ENCODE results near the gene NIP7.
"Not testable (repeated sequence)": the region's sequence is repeated elsewhere in the genome, so short reads cannot be mapped to it uniquely, and the experiment has no call there.

NIP7 gene

GRCh38 chr16:69349536-69349935 lies 10.0 kb downstream of the NIP7 start:
- DNase-seq (ENCODE audit: low read depth), result no peak
- no peak overlapping the region for H3K9ac ChIP-seq (ENCODE audit: low read length)
- no peaks in the 10 kb centered on the region for H3K9me3 ChIP-seq (ENCODE audit: control insufficient read depth, low read length)

GRCh38 chr16:69350536-69351133 lies 11.1 kb downstream of the NIP7 start:
- no peaks in the 10 kb centered on the region for H3K27me3 ChIP-seq (replicated peaks; ENCODE audit: control insufficient read depth, insufficient read depth, low read length)
- no peaks in the 10 kb centered on the region for H3K9me3 ChIP-seq (ENCODE audit: control insufficient read depth, low read length)
- no peak for DNase-seq (ENCODE audit: low read depth)
- no peak overlapping the region for H3K4me3 ChIP-seq (ENCODE audit: low read length)
- H3K36me3 ChIP-seq (ENCODE audit: control insufficient read depth, insufficient read depth, low read length, severe bottlenecking), result peaks cover 27% of the 10 kb centered on the region
- no peak overlapping the region for H3K9ac ChIP-seq (ENCODE audit: low read length)
- no peaks in the 10 kb centered on the region for H3K4me1 ChIP-seq (ENCODE audit: control insufficient read depth, insufficient read depth, low read length)

More at GRCh38 chr16:69349536-69349935, 10.0 kb downstream of the NIP7 start:
- Histone ChIP-seq H3K4me3 (ENCODE audit: low read length) (no peak overlapping the region), H3K36me3 (ENCODE audit: control insufficient read depth, insufficient read depth, low read length, severe bottlenecking) (peaks cover 22% of the 10 kb centered on the region), H3K4me1 (ENCODE audit: control insufficient read depth, insufficient read depth, low read length) (no peaks in the 10 kb centered on the region), H3K27me3 (replicated peaks; ENCODE audit: control insufficient read depth, insufficient read depth, low read length) (no peaks in the 10 kb centered on the region)

- H3K4me1 ChIP-seq (ENCODE audit: control insufficient read depth, insufficient read depth, low read length), result no peaks in the 10 kb centered on the region
- no peak within 1 kb of the TSS for H3K4me3 ChIP-seq (ENCODE audit: low read length)
- DNase-seq (ENCODE audit: low read depth), result no peak
- no peak within 1 kb of the TSS for H3K9ac ChIP-seq (ENCODE audit: low read length)
- no peaks in the 10 kb centered on the region for H3K9me3 ChIP-seq (ENCODE audit: control insufficient read depth, low read length)
- peaks cover 31% of the 10 kb centered on the region for H3K36me3 ChIP-seq (ENCODE audit: control insufficient read depth, insufficient read depth, low read length, severe bottlenecking)
- H3K27me3 ChIP-seq (replicated peaks; ENCODE audit: control insufficient read depth, insufficient read depth, low read length), result no peaks in the 10 kb centered on the region
Observed at GRCh38 chr16:69351309-69352027, 11.9 kb downstream of the NIP7 start, which contains the start of gene TMED6. Gene TMED6 (minus strand): TSS chr16:69351786. CDS start chr16:69351753, 33 bp downstream.

GRCh38 chr16:69360070-69360469 lies 20.5 kb downstream of the NIP7 start:
- H3K9me3 ChIP-seq (ENCODE audit: control insufficient read depth, low read length); H3K4me3 ChIP-seq (ENCODE audit: low read length); H3K27me3 ChIP-seq (replicated peaks; ENCODE audit: control insufficient read depth, insufficient read depth, low read length); H3K9ac ChIP-seq (ENCODE audit: low read length); DNase-seq (ENCODE audit: low read depth); H3K4me1 ChIP-seq (ENCODE audit: control insufficient read depth, insufficient read depth, low read length): not testable (repeated sequence)
- H3K36me3 ChIP-seq (ENCODE audit: control insufficient read depth, insufficient read depth, low read length, severe bottlenecking), result peaks cover 35% of the 10 kb centered on the region

- Histone ChIP-seq H3K4me3 (ENCODE audit: low read length) (no peak overlapping the region), H3K9ac (ENCODE audit: low read length) (no peak overlapping the region), H3K4me1 (ENCODE audit: control insufficient read depth, insufficient read depth, low read length) (no peaks in the 10 kb centered on the region), H3K9me3 (ENCODE audit: control insufficient read depth, low read length) (no peaks in the 10 kb centered on the region), H3K27me3 (replicated peaks; ENCODE audit: control insufficient read depth, insufficient read depth, low read length) (no peaks in the 10 kb centered on the region), H3K36me3 (ENCODE audit: control insufficient read depth, insufficient read depth, low read length, severe bottlenecking) (peaks cover 44% of the 10 kb centered on the region)
- DNase-seq (ENCODE audit: low read depth), result no peak
Observed at GRCh38 chr16:69363281-69363717, 23.7 kb downstream of the NIP7 start.

- H3K4me1 ChIP-seq (ENCODE audit: control insufficient read depth, insufficient read depth, low read length), result no peaks in the 10 kb centered on the region
- no peak overlapping the region for H3K4me3 ChIP-seq (ENCODE audit: low read length)
- H3K36me3 ChIP-seq (ENCODE audit: control insufficient read depth, insufficient read depth, low read length, severe bottlenecking), result peaks cover 52% of the 10 kb centered on the region
- no peak overlapping the region for H3K9ac ChIP-seq (ENCODE audit: low read length)
- no peaks in the 10 kb centered on the region for H3K9me3 ChIP-seq (ENCODE audit: control insufficient read depth, low read length)
- DNase-seq (ENCODE audit: low read depth), result no peak
- no peaks in the 10 kb centered on the region for H3K27me3 ChIP-seq (replicated peaks; ENCODE audit: control insufficient read depth, insufficient read depth, low read length)
Observed at GRCh38 chr16:69364088-69364487, 24.5 kb downstream of the NIP7 start.

- H3K9ac ChIP-seq (ENCODE audit: low read length), result no peak overlapping the region
- H3K36me3 ChIP-seq (ENCODE audit: control insufficient read depth, insufficient read depth, low read length, severe bottlenecking), result peaks cover 68% of the 10 kb centered on the region
- DNase-seq (ENCODE audit: low read depth), result no peak
- H3K4me3 ChIP-seq (ENCODE audit: low read length), result no peak overlapping the region
- H3K9me3 ChIP-seq (ENCODE audit: control insufficient read depth, low read length), result no peaks in the 10 kb centered on the region
- no peaks in the 10 kb centered on the region for H3K27me3 ChIP-seq (replicated peaks; ENCODE audit: control insufficient read depth, insufficient read depth, low read length)
- no peaks in the 10 kb centered on the region for H3K4me1 ChIP-seq (ENCODE audit: control insufficient read depth, insufficient read depth, low read length)
Observed at GRCh38 chr16:69365901-69366300, 26.3 kb downstream of the NIP7 start.

GRCh38 chr16:69366431-69366830 lies 26.9 kb downstream of the NIP7 start:
- Histone ChIP-seq H3K9me3 (ENCODE audit: control insufficient read depth, low read length) (no peaks in the 10 kb centered on the region), H3K27me3 (replicated peaks; ENCODE audit: control insufficient read depth, insufficient read depth, low read length) (no peaks in the 10 kb centered on the region), H3K4me3 (ENCODE audit: low read length) (no peak overlapping the region), H3K9ac (ENCODE audit: low read length) (no peak overlapping the region), H3K4me1 (ENCODE audit: control insufficient read depth, insufficient read depth, low read length) (no peaks in the 10 kb centered on the region), H3K36me3 (ENCODE audit: control insufficient read depth, insufficient read depth, low read length, severe bottlenecking) (peaks cover 71% of the 10 kb centered on the region)
- no peak for DNase-seq (ENCODE audit: low read depth)

- H3K27me3 ChIP-seq (replicated peaks; ENCODE audit: control insufficient read depth, insufficient read depth, low read length), result no peaks in the 10 kb centered on the region
- H3K9ac ChIP-seq (ENCODE audit: low read length), result no peak overlapping the region
- H3K9me3 ChIP-seq (ENCODE audit: control insufficient read depth, low read length), result no peaks in the 10 kb centered on the region
- H3K36me3 ChIP-seq (ENCODE audit: control insufficient read depth, insufficient read depth, low read length, severe bottlenecking), result peaks cover 85% of the 10 kb centered on the region
- DNase-seq (ENCODE audit: low read depth), result no peak
- no peaks in the 10 kb centered on the region for H3K4me1 ChIP-seq (ENCODE audit: control insufficient read depth, insufficient read depth, low read length)
- H3K4me3 ChIP-seq (ENCODE audit: low read length), result no peak overlapping the region
Observed at GRCh38 chr16:69367980-69368379, 28.4 kb downstream of the NIP7 start.

- Histone ChIP-seq H3K4me3 (ENCODE audit: low read length) (no peak overlapping the region), H3K9me3 (ENCODE audit: control insufficient read depth, low read length) (no peaks in the 10 kb centered on the region), H3K4me1 (ENCODE audit: control insufficient read depth, insufficient read depth, low read length) (no peaks in the 10 kb centered on the region), H3K27me3 (replicated peaks; ENCODE audit: control insufficient read depth, insufficient read depth, low read length) (no peaks in the 10 kb centered on the region), H3K9ac (ENCODE audit: low read length) (no peak overlapping the region), H3K36me3 (ENCODE audit: control insufficient read depth, insufficient read depth, low read length, severe bottlenecking) (peaks cover 81% of the 10 kb centered on the region)
- no peak for DNase-seq (ENCODE audit: low read depth)
Observed at GRCh38 chr16:69368866-69369265, 29.3 kb downstream of the NIP7 start.

- Histone ChIP-seq H3K9me3 (ENCODE audit: control insufficient read depth, low read length) (no peaks in the 10 kb centered on the region), H3K4me3 (ENCODE audit: low read length) (no peak overlapping the region), H3K27me3 (replicated peaks; ENCODE audit: control insufficient read depth, insufficient read depth, low read length) (no peaks in the 10 kb centered on the region), H3K4me1 (ENCODE audit: control insufficient read depth, insufficient read depth, low read length) (no peaks in the 10 kb centered on the region), H3K36me3 (ENCODE audit: control insufficient read depth, insufficient read depth, low read length, severe bottlenecking) (peaks cover 65% of the 10 kb centered on the region), H3K9ac (ENCODE audit: low read length) (no peak overlapping the region)
- DNase-seq (ENCODE audit: low read depth), result no peak
Observed at GRCh38 chr16:69371564-69371963, 32.0 kb downstream of the NIP7 start.

Measured in adipocyte (in vitro differentiated cells).